Mononuclear cell (primary cell): ENCODE results near the gene NDRG3. TPM values are rescaled to one million over a fixed set of nuclear protein-coding genes. Genes with fewer than 3 reads are reported as not detected.

Experiments
- H3K27me3 ChIP-seq: 2 replicates; pipeline ENCODE4 v1.6.0; 2011; ENCODE audit warnings: low read length, control low read depth; ENCODE audit not compliant: insufficient read depth
- H3K4me1 ChIP-seq: 2 replicates; pipeline ENCODE4 v1.5.1; 2011; ENCODE audit warnings: mild to moderate bottlenecking, low read length, control low read depth; ENCODE audit not compliant: insufficient read depth
- H3K4me3 ChIP-seq: 2 replicates; pipeline ENCODE4 v1.5.1; 2011; ENCODE audit warnings: mild to moderate bottlenecking, low read length, moderate library complexity
- H3K9me3 ChIP-seq: 2 replicates; pipeline ENCODE4 v1.5.1; 2011; ENCODE audit warnings: low read depth, mild to moderate bottlenecking, control low read depth, low read length
- total RNA-seq: library from RNA; depleted of rRNA; stranded (reverse); fragments of >200 nt; gene quantifications from one replicate; pipeline ENCODE4 v1.2.3, GENCODE V29; 2012

NDRG3 gene
- 19.0 TPM for total RNA-seq

DNA sequence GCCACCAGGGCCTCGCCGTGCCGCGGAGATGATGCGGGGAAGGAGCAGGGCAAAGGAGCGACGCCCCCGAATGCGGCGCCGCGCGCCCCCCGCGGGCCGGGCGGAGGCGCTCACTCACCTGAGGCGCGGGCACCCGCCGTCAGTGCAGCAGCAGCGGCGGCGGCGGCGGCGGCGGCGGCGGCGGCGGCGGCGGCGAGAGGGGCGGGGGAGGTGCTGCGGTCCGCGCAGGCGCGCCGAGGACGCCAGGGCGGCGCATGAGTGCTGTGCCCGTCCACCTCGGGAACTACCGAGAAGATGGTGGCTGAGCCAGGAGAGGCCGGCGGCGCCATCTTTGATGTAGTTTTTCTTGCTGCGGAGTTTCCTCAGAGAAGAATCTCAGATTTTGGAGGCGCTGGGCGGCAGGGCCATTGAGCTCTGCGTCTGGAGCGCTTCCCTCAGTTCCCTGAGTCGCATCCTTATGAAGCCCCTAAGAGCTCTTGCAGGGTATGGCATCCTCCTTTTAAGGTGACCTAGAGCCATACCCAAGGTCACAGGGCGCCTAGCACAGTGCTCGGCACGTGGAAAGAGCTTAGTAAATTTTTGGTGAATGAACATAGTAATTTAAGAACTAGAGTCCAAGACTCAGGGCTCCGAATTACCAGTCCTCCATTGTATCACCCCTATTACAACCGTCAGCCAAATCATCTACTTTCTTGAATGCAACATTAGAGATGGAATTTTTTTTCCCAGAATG, at the start of gene NDRG3:
Gene NDRG3 (minus strand): TSS at position 164 of the 733 bp plus-strand sequence. CDS start 24,355 bp downstream, outside the sequence.
- peaks cover 15% of the 10 kb centered on the region for H3K4me1 ChIP-seq
- peak within 1 kb of the TSS; percentile 51 for H3K4me3 ChIP-seq
- no peaks in the 10 kb centered on the region for H3K27me3 ChIP-seq
- H3K9me3 ChIP-seq, result no peaks in the 10 kb centered on the region

DNA sequence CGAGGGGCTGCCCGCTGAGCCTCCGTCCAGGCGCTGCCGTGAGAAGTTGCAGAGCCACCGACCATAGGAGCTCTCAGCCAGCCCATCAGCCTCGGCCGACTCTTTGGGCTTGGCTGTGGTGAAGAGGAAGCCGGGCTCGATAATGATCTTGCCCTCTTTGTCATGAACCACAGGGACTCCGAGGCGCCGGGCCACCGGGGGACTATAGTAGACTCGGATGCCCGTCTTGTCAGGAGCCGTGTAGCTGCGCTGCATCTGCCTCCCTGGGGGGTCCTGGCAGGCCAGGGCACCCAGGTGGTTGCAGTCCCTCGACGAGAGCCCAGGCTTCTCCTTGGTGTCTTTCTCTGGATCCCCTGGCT, 48.2 kb upstream of the NDRG3 start:
- Histone ChIP-seq H3K4me1 (no peaks in the 10 kb centered on the region), H3K4me3 (no peak overlapping the region), H3K9me3 (no peaks in the 10 kb centered on the region), H3K27me3 (no peaks in the 10 kb centered on the region)

- Histone ChIP-seq H3K27me3 (no peaks in the 10 kb centered on the region), H3K9me3 (no peaks in the 10 kb centered on the region), H3K4me1 (no peaks in the 10 kb centered on the region), H3K4me3 (no peak overlapping the region)
These were observed 47.6 kb upstream of the NDRG3 start for GRCh38 chr20:36793294-36794115.

DNA sequence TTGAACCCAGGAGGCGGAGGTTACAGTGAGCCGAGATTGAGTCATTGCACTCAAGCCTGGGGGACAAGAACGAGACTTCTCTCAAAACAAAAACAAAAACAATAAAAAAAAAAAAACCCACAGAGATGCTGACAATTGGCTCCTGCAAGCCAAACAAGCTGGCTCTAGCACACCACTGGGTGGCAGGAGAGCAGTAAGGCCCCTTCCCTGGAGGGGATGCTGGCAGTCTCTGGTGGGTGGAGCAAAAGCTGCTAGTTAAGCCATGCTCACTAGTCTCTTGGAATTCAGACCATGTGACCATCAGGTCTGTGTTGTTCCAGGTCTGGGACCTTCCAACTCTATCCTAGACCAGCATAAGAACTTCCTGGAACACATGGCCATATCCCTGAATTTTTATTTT, 46.5 kb upstream of the NDRG3 start:
- H3K9me3 ChIP-seq, result no peaks in the 10 kb centered on the region
- no peaks in the 10 kb centered on the region for H3K4me1 ChIP-seq
- H3K27me3 ChIP-seq, result no peaks in the 10 kb centered on the region
- no peak overlapping the region for H3K4me3 ChIP-seq

GRCh38 chr20:36791862-36792261, 46.0 kb upstream of the NDRG3 start:
- no peaks in the 10 kb centered on the region for H3K27me3 ChIP-seq
- no peaks in the 10 kb centered on the region for H3K9me3 ChIP-seq
- no peak overlapping the region for H3K4me3 ChIP-seq
- no peaks in the 10 kb centered on the region for H3K4me1 ChIP-seq

DNA sequence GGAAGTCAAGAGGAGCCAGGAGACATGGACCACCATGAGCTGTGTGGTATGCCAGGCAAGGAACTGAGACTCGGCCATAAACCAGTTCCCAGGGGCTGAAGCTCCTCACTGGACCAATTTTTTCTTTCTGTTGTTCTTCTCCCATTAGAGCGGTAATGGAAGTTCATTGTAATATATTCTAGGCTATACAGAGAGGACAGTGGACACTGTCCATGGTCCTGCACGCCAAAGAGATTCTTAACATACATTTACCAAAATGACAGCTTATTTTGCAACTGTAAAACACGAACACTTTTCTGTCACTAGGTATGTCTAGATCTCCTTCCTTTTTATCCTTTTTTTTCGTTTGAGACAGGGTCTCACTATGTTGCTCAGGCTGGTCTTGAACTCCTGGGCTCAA, 40.8 kb upstream of the NDRG3 start:
- H3K27me3 ChIP-seq, result no peaks in the 10 kb centered on the region
- H3K4me1 ChIP-seq, result no peaks in the 10 kb centered on the region
- no peak overlapping the region for H3K4me3 ChIP-seq
- H3K9me3 ChIP-seq, result no peaks in the 10 kb centered on the region

DNA sequence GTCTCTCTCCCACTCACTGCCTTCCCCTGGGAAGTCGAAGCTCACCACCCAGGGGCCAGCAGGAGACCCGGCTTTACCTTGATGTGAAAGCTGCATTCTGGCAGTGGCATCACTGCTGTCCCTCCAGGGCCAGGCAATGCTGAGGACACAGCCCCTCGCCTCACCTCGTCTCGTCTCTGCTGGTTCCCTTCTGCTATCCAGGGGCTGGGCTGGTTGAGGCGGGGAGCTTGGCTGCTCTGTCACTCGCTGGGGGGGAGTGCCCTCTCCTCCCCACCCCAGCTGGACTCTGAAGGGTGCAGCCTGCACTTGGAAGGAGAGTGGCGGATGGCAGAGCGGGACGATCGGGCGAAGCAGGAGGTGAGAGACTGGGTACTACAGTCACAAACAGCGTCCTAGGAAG, 40.4 kb upstream of the NDRG3 start:
- Histone ChIP-seq H3K4me1 (no peaks in the 10 kb centered on the region), H3K9me3 (no peaks in the 10 kb centered on the region), H3K4me3 (no peak overlapping the region), H3K27me3 (no peaks in the 10 kb centered on the region)

DNA sequence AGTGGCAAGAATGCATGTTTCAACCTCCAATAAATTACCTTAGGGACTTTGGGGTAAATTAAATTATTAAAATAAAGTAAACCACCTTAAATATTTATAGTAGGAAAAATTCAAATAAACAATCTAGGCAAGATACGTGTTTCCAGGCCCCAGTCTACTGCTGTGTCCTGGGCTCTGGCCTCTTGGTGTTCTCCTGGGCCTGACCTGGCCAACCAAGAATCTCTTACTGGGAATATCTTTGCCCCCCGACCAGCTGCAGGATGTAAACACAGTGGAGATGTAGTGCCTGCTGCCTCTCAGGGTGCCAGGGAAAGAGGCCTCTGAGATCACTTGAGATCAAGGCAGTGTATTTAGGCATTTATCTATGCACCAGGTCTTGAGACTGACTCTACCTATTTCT, 39.4 kb upstream of the NDRG3 start:
- no peak overlapping the region for H3K4me3 ChIP-seq
- no peaks in the 10 kb centered on the region for H3K4me1 ChIP-seq
- no peaks in the 10 kb centered on the region for H3K9me3 ChIP-seq
- H3K27me3 ChIP-seq, result no peaks in the 10 kb centered on the region

GRCh38 chr20:36784900-36785299, 39.0 kb upstream of the NDRG3 start:
- no peak overlapping the region for H3K4me3 ChIP-seq
- no peaks in the 10 kb centered on the region for H3K9me3 ChIP-seq
- H3K4me1 ChIP-seq, result no peaks in the 10 kb centered on the region
- H3K27me3 ChIP-seq, result no peaks in the 10 kb centered on the region

DNA sequence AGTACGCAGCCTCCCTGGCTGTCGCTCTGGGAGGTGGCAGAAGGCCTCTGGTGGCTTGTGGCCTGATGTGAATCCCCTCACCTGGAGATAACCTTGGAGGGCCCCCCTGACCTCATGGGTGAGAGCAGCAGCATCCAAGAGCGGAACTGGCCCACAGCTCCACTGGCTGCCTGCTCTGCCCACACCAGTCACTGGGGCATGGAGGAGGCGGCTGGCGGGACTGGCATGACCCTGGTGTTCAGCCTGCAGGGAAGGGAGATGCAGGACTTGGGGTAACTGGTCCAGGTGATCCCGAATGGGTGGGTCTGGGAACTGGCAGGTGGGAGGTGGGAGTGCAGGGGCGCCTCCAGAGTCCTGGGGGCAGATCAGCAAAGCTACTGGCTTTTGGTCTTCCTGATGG, 38.2 kb upstream of the NDRG3 start:
- no peaks in the 10 kb centered on the region for H3K9me3 ChIP-seq
- H3K4me3 ChIP-seq, result no peak overlapping the region

DNA sequence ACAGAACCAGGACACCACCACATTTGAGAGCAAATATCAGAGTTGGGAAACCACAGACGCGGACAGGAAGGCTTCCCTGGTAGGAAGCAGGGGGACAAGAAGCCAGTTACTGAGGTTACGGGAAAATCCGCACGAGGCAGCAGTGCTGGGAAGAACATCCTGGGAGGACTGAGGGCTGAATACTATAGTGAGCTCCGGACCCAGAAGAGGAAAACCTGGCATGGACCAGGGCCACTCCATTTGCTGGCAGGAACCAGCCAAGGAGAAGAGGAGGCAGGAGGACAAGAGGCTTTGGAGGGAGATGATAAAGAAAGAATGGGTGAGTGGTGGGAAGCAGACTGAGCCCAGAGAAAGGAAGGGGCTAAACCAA, 33.8 kb upstream of the NDRG3 start:
- Histone ChIP-seq H3K27me3 (no peaks in the 10 kb centered on the region), H3K4me3 (no peak overlapping the region), H3K9me3 (no peaks in the 10 kb centered on the region), H3K4me1 (peaks cover 4% of the 10 kb centered on the region)

More for the DNA sequence above, 38.2 kb upstream of the NDRG3 start:
- Histone ChIP-seq H3K27me3 (no peaks in the 10 kb centered on the region), H3K4me1 (no peaks in the 10 kb centered on the region)

- H3K4me3 ChIP-seq, result no peak overlapping the region
- H3K4me1 ChIP-seq, result peaks cover 4% of the 10 kb centered on the region
- H3K27me3 ChIP-seq, result no peaks in the 10 kb centered on the region
- no peaks in the 10 kb centered on the region for H3K9me3 ChIP-seq
These were observed 33.2 kb upstream of the NDRG3 start for GRCh38 chr20:36778831-36779655.

GRCh38 chr20:36777576-36777975, 31.7 kb upstream of the NDRG3 start:
- Histone ChIP-seq H3K9me3 (no peaks in the 10 kb centered on the region), H3K4me1 (peaks cover 12% of the 10 kb centered on the region), H3K4me3 (no peak overlapping the region), H3K27me3 (no peaks in the 10 kb centered on the region)

GRCh38 chr20:36777167-36777566, 31.3 kb upstream of the NDRG3 start:
- Histone ChIP-seq H3K4me3 (no peak overlapping the region), H3K27me3 (no peaks in the 10 kb centered on the region), H3K9me3 (no peaks in the 10 kb centered on the region), H3K4me1 (peaks cover 16% of the 10 kb centered on the region)

DNA sequence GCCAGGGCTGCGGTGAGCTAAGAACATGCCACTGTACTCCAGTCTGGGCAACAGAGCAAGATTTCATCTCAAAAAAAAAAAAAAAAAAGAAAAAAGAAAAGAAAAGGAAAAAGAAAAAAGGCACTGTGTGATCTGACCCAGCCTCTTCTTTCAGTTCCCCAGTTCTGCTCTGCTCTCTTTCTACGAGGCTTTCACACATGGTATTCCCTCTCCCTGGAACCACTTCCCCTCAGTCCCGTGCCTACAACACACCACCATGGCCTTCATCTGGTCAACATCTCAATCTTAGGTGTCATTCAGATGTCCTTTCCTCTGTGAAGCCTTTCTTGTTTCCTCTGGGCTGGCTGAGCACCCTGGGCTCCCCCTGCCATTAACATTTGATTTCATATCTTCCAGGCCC, 29.9 kb upstream of the NDRG3 start:
- H3K9me3 ChIP-seq, result no peaks in the 10 kb centered on the region

More for the DNA sequence above, 29.9 kb upstream of the NDRG3 start:
- H3K4me1 ChIP-seq, result peaks cover 17% of the 10 kb centered on the region
- H3K27me3 ChIP-seq, result no peaks in the 10 kb centered on the region
- H3K4me3 ChIP-seq, result no peak overlapping the region
